ENCODE data around the gene FAM174B.

The FAM174B gene

DNA sequence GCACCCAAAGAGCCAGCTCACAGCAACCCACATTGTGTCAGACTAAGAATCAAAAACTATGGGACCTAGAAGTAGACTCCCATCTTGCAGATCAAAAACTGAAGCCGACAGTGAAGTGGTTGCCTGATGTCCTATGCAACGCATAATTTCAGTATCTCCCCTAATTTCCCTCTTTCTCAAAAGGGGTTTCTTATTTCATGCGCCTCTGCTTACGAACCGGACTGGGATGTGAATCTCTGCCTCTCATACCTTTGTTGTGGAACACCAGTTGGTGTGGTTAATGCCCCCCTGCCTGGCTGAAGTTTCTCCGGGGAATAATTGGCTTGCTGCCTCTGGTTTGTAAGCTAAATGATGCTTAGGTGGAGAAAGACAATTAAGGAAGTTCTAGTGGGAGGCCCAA, 514 bp upstream of the FAM174B start:
- no peaks in the 10 kb centered on the region for H3K36me3 ChIP-seq (ENCODE audit: low read length)
- no peak overlapping the region for H3K9ac ChIP-seq (ENCODE audit: low read length)
- no peak overlapping the region for H2AFZ ChIP-seq (ENCODE audit: low read depth, low read length, severe bottlenecking)
- H3K4me3 ChIP-seq (ENCODE audit: insufficient read depth, low read length, poor library complexity, severe bottlenecking): no peak overlapping the region
- no peaks in the 10 kb centered on the region for H3F3A ChIP-seq (ENCODE audit: insufficient read depth)
- peaks cover 6% of the 10 kb centered on the region; the same call in 1 of the 2 replicates for H3K27me3 ChIP-seq (ENCODE audit: low read length)
- H3K79me2 ChIP-seq (ENCODE audit: insufficient read depth, low read length): no peaks in the 10 kb centered on the region
- no peaks in the 10 kb centered on the region for H4K20me1 ChIP-seq (ENCODE audit: low read depth, low read length)
- no peak overlapping the region for H3K27ac ChIP-seq (ENCODE audit: low read depth, low read length)
- TF ChIP-seq, protein P1, sequence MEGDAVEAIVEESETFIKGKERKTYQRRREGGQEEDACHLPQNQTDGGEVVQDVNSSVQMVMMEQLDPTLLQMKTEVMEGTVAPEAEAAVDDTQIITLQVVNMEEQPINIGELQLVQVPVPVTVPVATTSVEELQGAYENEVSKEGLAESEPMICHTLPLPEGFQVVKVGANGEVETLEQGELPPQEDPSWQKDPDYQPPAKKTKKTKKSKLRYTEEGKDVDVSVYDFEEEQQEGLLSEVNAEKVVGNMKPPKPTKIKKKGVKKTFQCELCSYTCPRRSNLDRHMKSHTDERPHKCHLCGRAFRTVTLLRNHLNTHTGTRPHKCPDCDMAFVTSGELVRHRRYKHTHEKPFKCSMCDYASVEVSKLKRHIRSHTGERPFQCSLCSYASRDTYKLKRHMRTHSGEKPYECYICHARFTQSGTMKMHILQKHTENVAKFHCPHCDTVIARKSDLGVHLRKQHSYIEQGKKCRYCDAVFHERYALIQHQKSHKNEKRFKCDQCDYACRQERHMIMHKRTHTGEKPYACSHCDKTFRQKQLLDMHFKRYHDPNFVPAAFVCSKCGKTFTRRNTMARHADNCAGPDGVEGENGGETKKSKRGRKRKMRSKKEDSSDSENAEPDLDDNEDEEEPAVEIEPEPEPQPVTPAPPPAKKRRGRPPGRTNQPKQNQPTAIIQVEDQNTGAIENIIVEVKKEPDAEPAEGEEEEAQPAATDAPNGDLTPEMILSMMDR (IDR thresholded peaks at IDR 0.05; ENCODE audit: insufficient read depth, low read length, poor library complexity, severe bottlenecking): no peak
- TF ChIP-seq EZH2phosphoT487 (conservative IDR thresholded peaks at IDR 0.05; ENCODE audit: low read length): no peak
- H3K9me3 ChIP-seq (ENCODE audit: insufficient read depth, low read length): peaks cover 5% of the 10 kb centered on the region; the same call in 1 of the 2 replicates
- H3K9me2 ChIP-seq (replicated peaks; ENCODE audit: insufficient read depth, low read length): no peaks in the 10 kb centered on the region
- H3K4me2 ChIP-seq (ENCODE audit: low read depth, low read length, poor library complexity, severe bottlenecking): no peak overlapping the region

DNA sequence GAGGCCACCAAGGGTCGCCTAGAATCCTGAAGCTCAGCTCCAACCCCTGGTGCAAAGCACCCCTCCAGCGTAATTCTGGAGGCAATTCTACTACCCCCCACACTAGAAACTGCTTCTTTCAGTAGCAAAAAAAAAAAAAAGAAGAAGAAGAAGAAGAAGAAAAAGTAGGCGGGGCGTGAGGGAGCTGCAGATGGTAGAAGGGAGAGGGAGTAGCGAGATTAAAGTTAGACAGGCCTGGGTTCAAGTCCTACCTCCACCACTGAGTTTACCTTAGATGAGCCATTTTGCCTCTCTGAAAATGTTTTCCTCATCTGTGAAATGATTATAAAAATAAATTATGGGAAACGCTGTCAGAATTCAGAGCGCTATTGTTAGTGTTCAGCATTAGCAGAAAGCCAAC, 913 bp downstream of the FAM174B start:
- Histone ChIP-seq H3K27ac (ENCODE audit: low read depth, low read length) (no peak overlapping the region), H3K36me3 (ENCODE audit: low read length) (no peaks in the 10 kb centered on the region), H2AFZ (ENCODE audit: low read depth, low read length, severe bottlenecking) (no peak overlapping the region), H3K9ac (ENCODE audit: low read length) (no peak overlapping the region), H3K79me2 (ENCODE audit: insufficient read depth, low read length) (no peaks in the 10 kb centered on the region), H3K9me3 (ENCODE audit: insufficient read depth, low read length) (peaks cover 7% of the 10 kb centered on the region; the same call in 1 of the 2 replicates), H3K4me3 (ENCODE audit: insufficient read depth, low read length, poor library complexity, severe bottlenecking) (no peak overlapping the region), H3F3A (ENCODE audit: insufficient read depth) (no peaks in the 10 kb centered on the region), H3K4me2 (ENCODE audit: low read depth, low read length, poor library complexity, severe bottlenecking) (no peak overlapping the region), H4K20me1 (ENCODE audit: low read depth, low read length) (no peaks in the 10 kb centered on the region), H3K9me2 (replicated peaks; ENCODE audit: insufficient read depth, low read length) (no peaks in the 10 kb centered on the region), H3K27me3 (ENCODE audit: low read length) (peaks cover 6% of the 10 kb centered on the region; the same call in 1 of the 2 replicates)
- TF ChIP-seq, protein P1 (IDR thresholded peaks at IDR 0.05; ENCODE audit: insufficient read depth, low read length, poor library complexity, severe bottlenecking): no peak
- no peak for TF ChIP-seq EZH2phosphoT487 (conservative IDR thresholded peaks at IDR 0.05; ENCODE audit: low read length)

DNA sequence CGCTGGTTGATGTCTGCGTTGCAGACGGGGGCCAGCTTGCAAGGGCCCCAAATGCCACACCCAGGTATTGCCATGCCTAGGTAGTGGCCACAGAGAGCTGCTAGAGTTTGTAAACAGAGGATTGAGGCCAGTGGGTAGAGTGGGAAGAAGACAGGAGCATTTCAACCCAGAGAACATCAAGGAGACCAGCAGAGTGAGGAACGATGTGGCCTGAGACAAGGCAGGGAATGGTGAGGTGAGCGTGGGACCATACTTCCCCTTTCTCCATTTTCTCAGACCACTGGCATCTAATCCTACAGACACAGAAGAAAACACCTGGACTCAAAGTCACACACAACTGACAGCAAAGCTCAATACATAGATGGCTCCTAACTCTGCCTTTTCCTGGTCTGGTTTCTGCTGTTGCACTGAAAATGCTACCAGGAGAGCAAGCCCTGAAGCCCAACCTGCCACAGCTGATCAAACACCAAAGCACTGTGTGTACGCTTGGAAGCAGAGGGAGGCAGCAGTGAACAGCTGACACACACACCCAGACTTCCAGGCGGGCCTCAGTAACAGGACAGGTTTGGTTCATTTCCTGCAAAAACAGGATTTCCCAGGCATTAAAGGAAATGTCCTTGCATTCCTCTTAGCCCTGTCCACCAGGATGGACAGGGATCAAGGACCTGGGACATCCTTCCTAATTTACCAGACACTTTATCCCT, 1.6 kb downstream of the FAM174B start:
- Histone ChIP-seq H3K79me2 (ENCODE audit: insufficient read depth, low read length) (no peaks in the 10 kb centered on the region), H3K9me3 (ENCODE audit: insufficient read depth, low read length) (peaks cover 7% of the 10 kb centered on the region; the same call in 1 of the 2 replicates), H3K9ac (ENCODE audit: low read length) (no peak overlapping the region), H3K36me3 (ENCODE audit: low read length) (no peaks in the 10 kb centered on the region), H3K9me2 (replicated peaks; ENCODE audit: insufficient read depth, low read length) (no peaks in the 10 kb centered on the region), H3K4me2 (ENCODE audit: low read depth, low read length, poor library complexity, severe bottlenecking) (no peak overlapping the region), H3K4me3 (ENCODE audit: insufficient read depth, low read length, poor library complexity, severe bottlenecking) (no peak overlapping the region), H3K27ac (ENCODE audit: low read depth, low read length) (no peak overlapping the region), H2AFZ (ENCODE audit: low read depth, low read length, severe bottlenecking) (no peak overlapping the region), H3F3A (ENCODE audit: insufficient read depth) (no peaks in the 10 kb centered on the region), H3K27me3 (ENCODE audit: low read length) (peaks cover 2% of the 10 kb centered on the region; the same call in 1 of the 2 replicates), H4K20me1 (ENCODE audit: low read depth, low read length) (no peaks in the 10 kb centered on the region)
- no peak for TF ChIP-seq EZH2phosphoT487 (conservative IDR thresholded peaks at IDR 0.05; ENCODE audit: low read length)
- TF ChIP-seq, protein P1 (IDR thresholded peaks at IDR 0.05; ENCODE audit: insufficient read depth, low read length, poor library complexity, severe bottlenecking): no peak

Data from SU-DHL-6 (cell line).